GM18858 (cell line): ENCODE data around the gene RERG.
"Not testable (repeated sequence)": the region's sequence is repeated elsewhere in the genome, so short reads cannot be mapped to it uniquely, and the experiment has no call there.

Source experiments
- ATAC-seq: cut with Tn5 transposase; IDR thresholded peaks from one replicate; pipeline ENCODE4 v1.9.1; 2021; ENCODE audit not compliant: unreplicated experiment

Gene RERG

DNA sequence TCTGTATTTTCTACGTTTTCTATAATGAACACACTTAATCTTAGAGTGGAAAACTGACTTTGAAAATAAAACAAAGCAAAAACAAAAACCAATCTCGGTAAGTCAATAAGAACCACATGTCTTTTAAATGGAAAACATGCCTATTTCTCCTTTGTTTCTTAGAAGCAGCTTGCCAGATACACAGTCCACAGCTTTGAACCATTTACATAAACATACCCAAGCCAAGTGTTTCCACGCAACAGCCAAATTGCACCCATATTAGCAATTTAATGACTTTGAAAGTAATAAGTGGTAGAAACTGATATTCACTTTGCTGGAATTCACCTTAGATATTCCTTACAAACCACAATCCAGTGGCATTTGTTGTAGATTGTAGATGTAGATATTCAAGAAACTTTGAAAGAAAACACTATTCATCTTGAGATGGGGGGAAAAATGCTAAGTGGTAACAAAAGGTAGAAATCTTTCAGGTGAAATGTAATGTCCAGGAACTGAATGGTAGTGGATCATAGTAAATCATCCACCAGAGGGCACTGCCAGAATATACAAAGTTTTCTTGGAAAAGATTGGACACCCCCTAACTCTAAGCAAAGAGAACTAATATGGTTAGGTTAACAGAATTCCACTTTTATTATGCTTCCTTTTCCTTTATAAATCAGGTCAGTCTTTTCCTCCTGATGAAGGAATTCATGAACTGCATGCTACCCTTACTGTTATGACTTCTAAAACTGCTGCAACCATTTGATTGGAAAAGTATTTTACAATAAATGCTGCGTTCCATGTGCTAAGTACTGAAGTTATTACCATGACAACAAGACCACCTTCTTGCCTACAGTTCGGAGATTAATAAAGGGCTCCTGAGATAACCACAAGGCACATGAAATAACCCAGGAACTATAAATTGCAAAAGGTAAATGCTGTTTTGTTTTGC lies 69.8 kb downstream of the RERG start:
- ATAC-seq, result no peak

- ATAC-seq, result no peak
Measured at GRCh38 chr12:15146585-15146984, 74.6 kb downstream of the RERG start.

- no peak for ATAC-seq
Measured at GRCh38 chr12:15143467-15143866, 77.8 kb downstream of the RERG start.

GRCh38 chr12:15142711-15143110 lies 78.5 kb downstream of the RERG start:
- ATAC-seq, result no peak

DNA sequence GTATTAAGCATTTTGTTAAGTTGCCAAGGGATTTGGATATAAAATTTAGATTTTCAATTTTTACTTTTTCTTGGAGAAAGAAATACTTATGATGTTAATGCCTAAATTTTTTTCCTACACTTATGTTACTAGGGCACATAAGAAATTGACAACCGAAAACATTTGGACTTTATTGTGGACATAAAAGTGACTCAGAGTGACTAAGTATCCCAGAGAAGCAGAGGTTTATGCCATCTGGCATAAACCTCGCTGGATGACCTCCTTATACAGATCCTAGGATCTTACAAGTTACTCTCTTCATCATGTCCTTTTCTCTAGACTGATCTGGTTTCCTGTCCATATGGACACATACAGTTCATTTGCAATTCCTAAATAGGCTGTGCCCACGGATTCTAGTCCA lies 89.8 kb downstream of the RERG start:
- ATAC-seq, result no peak

GRCh38 chr12:15130541-15130940 lies 90.7 kb downstream of the RERG start:
- ATAC-seq, result no peak

- ATAC-seq, result no peak
Measured at GRCh38 chr12:15123401-15123800, 97.8 kb downstream of the RERG start.

GRCh38 chr12:15122344-15122743 lies 98.9 kb downstream of the RERG start:
- no peak for ATAC-seq

DNA sequence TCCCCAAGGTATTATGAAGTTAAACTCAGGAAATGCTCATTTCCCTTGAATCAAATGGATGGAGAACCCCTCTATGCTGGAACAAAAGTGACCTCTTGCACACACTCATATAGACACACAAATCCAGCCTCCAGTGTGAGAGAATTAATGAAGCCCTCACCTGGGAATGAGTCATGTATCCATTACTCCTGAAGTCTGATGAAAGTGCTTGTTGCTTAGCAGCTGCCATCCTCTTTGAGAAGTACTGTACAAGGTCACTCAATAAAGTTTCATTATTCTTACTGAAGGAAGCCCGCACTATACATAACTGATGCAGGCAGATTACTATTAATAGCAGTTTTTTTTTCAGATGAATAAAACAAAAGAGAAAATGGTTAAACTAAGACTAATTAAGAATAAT lies 102.3 kb downstream of the RERG start:
- no peak for ATAC-seq

DNA sequence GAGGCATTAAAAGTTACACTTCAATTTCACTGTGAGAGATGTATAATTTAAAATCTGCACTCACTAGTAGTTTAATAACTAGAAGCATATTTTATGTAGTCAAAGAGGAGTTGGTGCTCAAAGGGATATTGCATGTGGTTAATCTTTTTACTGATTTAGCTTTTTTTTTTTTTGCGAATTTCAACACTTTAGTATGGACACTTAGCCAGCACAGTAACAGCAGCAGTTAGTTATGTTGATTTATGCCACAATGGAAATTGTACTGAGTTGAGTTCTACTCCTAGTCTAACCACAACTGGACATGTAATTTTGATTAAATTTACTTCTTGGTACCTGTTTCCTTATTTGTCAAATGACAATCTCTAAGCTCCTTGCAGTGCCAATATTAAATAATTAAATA lies 104.2 kb downstream of the RERG start:
- no peak for ATAC-seq

- no peak for ATAC-seq
Measured at GRCh38 chr12:15116086-15116485, 105.1 kb downstream of the RERG start.

DNA sequence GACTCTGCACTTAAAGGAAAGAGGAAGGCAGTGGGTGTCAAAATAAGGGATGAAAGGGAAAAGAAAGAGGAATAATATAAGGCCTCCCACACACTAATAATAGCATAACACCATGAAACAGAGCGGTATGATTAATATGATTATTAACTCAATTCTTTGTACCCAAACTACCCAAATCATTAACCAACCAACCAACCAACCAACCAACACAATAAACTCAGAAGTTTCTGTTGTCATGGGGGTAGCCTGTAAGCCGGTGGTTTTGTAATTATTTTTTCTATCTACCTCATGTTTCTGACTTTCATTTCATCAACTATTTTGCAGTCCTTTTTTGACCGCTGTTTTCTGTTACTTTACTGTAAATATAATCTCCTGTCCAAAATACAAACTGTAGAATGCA lies 105.8 kb downstream of the RERG start:
- ATAC-seq, result no peak

DNA sequence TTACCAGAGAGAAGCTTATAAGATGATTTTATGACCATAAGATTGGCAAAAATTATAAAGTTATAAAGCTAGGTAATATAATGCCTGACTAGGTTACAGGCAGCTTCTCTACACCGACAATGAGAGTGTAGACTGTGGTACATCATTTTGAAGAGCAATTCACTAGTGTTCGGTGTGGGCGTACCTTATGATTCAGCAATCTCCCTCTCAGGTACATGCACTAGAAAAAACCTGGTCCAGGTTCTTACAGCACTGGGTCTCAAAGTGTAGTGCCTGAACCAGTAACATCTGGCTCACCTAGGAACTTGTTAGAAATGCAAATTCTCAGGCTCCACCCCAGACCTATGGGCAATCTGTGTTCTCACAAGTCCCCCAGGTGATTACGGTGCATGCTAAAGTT lies 106.7 kb downstream of the RERG start:
- no peak for ATAC-seq

- ATAC-seq, result no peak
Measured at GRCh38 chr12:15092826-15093225, 128.4 kb downstream of the RERG start.

GRCh38 chr12:15090441-15090840 lies 130.8 kb downstream of the RERG start:
- no peak for ATAC-seq

DNA sequence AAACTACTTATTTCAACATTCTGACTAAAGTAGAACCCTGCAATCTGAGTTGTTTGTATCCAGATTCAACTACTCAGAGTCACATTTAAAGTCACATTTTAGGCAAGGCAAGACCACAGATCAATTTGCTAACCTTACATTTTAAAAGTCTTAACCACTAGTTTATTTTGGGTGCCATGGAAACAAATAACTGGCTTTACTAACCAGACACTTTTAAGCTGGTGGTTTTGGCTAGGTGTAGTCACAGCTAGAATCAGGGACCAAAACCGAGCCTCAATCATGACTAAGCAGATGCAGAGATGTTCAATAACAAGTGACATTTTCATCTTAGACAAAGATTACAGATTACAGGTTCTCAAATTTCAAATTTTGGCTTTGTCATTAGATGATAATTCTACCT lies 133.1 kb downstream of the RERG start:
- ATAC-seq, result no peak

DNA sequence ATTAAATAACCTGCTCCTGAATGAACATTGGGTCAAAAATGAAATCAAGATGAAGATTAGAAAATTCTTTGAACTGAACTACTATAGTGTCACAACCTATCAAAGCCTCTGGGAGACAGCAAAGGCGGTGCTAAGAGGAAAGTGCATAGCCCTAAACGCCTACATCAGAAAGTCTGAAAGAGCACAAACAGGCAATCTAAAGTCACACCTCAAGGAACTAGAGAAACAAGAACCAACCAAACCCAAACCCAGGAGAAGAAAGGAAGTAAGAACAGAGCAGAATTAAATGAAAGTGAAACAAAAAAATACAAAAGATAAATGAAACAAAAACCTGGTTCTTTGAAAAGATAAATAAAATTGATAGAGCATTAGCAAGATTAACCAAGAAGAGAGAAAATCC lies 143.5 kb downstream of the RERG start:
- ATAC-seq, result not testable (repeated sequence)

GRCh38 chr12:15074351-15074750 lies 146.9 kb downstream of the RERG start:
- no peak for ATAC-seq

- ATAC-seq, result no peak
Measured at GRCh38 chr12:15059123-15059522, 162.1 kb downstream of the RERG start.
